H1 (cell line): Measurements from ENCODE around the gene ZNF620.

Source experiments
- EP300 ChIP-seq, 2 experiments: IDR thresholded peaks; 1 replicate in 1 of 2; 2 replicates in 1 of 2; pipeline ENCODE4 v1.6.1; 2011 to 2012; ENCODE audit warnings: low read depth in 2 of 2, low read length in 2 of 2, mild to moderate bottlenecking in 2 of 2, borderline replicate concordance in 1 of 2, inconsistent platforms in 1 of 2, moderate library complexity in 1 of 2
- JUN ChIP-seq: IDR thresholded peaks from 2 replicates; pipeline ENCODE4 v1.6.1; 2011; ENCODE audit warnings: low read depth, mild to moderate bottlenecking, improper control_type of control experiment, low read length
- POLR2AphosphoS5 ChIP-seq: IDR thresholded peaks from 2 replicates; pipeline ENCODE4 v1.6.1; 2011; ENCODE audit warnings: low read depth, low read length

- TF ChIP-seq POLR2AphosphoS5 (no peak), JUN (no peak), EP300 (IDR thresholded peaks at IDR 0.05; ENCODE audit: borderline replicate concordance in 1 of 2, low read depth in 2 of 2, low read length in 2 of 2) (no peak)
These were observed 37.8 kb upstream of the ZNF620 start for GRCh38 chr3:40468018-40468417.
